Fibroblast of gingiva (primary cell): ENCODE results near the gene RBMS2.

Source experiments
- DNase-seq: peaks from one replicate; pipeline ENCODE4 v3.0.0-alpha.2; 2011; ENCODE audit warnings: low read depth

The RBMS2 gene

DNA sequence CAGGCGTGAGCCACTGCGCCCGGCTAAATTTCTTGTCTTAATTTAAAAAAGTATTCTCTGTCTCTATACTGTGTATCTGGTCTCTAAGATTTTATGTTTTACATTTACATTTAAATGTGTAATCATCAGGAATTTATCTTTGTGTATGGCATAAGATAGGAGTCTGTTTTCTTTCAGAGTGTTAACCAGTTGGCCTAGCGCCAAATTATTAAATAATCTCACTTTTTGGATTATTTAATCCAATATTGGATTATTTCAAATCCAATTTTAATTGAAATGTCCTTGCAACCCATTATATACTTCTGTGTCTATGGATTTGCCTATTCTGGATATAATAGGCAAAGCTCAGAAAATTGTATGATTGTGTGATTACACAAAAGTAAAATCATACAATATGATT lies 63.5 kb downstream of the RBMS2 start:
- DNase-seq: no peak

DNA sequence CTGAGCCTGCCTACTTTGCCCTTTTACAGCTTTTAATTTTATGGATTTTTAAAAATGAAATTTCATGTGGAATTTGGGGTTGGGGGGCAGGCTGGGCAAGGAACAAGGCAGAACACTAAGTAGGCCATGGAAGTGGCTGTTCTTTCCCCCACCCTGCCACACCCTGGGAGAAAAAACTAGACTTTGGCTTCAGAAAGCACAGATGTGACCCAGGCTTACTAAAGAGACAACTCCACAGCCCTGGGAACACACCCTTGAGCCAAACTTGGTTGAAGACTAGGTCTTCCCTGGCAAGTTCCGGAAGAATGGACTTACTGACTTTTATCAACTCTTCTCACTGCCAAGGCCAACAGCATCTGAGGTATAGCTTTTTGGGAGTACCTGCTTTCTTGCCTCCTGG lies 68.2 kb downstream of the RBMS2 start:
- no peak for DNase-seq

DNA sequence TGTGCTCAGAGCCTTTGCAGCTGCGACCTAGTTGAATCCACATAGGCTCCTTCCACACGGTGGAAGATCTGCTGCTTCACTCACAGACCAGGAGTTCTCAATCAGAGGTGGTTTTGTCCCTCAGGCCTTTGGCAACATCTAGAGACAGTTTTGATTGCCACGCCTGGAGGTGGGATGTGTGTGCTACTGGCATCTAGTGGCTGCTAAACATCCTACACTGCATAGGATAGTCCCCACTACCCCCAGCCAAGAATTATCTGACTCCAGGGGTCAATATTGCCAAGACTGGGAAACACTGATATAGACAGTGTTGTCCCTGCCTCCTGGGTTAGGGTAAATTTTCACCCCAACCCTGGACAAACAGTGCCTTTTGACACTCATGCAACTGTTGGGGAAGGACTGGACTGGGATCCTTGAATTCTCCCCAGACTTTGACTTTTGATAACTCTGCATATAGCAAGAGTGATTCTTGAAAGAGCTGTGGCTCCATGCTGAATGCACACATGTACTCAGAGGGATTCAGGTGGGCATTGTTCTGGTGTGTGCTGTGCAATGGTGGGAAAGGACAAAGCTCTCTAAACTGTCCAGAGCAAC lies 68.7 kb downstream of the RBMS2 start:
- no peak for DNase-seq

DNA sequence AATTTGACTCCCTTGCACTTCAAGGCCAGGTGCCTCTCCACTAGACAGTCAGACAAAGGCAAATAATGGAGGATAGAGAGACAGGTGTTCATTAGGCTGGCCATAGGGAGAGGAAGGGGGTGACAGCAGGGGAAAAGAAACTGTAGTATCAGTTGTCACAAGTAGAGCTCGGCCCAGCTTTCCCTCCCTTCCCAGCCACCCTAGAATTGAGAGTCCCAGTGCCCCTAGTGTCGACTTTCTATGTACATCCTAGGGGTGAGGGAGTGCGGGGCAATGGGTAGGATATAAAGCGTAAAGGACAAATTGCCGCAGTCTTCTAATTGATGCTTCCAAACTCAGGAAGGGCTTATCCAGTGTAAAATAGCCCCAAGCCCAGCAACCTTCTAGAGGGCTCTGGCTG lies 69.5 kb downstream of the RBMS2 start:
- DNase-seq: no peak

DNA sequence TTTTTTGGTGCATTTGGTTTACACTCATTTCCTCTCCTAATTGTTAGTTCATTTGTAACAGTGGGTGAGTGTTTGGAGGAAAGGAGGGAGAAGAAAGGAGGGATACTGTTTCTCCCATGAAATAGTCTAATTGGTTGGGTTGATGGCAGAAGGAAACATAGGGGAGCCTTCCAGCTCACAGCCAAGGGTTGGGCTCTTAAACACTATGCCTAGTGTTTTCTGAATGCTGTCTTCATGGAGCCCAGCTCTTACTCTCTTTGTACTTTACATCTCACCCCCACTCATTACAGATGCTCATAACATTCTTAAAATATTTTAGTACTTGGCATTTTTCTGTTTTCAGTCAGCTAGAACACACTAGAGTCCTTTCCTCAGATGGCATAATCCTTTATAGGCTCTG lies 70.3 kb downstream of the RBMS2 start:
- DNase-seq: peak; percentile 16

DNA sequence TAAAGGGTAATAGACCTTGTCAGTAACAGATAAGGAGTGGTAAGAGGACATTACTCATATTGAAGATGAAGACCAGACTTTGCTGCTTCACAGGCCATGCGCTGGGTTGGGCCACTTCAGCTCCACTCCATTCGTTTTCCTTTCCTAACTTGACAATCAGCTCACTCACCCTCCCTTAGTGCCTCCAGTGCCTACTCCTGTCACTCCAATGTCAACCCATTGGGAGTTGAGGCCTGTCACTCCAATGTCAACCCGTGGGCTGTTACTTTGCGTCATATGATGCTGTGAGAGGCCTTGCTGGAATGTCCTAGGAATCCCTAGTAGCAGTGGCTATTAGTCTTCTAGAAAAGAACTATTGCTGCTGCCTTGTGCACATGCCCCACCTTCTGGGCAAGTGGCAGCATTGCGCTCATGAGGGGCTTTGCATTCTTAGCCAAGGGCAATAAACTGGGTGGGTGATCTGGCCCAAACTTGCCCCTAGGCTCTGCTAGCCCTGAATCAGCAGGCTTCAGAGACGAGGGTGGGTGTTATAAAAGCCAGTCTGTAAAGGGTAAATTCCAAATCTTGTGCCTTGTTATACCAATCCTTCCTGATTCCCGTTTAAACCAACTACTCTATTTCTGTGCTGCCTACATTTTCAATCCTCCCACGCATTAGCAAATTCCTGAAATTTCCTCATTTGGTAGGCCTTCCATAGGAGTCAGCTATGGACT lies 72.4 kb downstream of the RBMS2 start:
- peak; percentile 71 for DNase-seq

DNA sequence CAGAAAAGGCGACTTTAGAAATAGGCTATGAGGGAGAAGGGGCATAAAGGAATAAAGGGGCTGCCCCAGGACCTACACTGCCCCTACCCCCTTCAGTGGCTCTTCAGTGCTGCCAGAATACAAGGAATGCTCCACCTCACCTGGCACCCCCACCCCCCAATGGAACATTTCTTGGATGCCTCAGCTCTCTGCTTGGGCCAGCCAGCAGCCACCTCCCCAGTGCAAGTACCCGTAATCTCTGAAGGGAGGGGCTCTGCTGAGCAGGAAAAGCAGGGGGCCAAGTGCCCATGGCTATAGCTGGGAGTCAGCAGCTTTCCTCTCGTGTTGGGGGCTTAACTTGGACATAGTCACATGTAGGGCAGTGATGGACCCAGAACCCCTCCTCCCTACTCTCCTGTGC lies 75.2 kb downstream of the RBMS2 start:
- DNase-seq: no peak

DNA sequence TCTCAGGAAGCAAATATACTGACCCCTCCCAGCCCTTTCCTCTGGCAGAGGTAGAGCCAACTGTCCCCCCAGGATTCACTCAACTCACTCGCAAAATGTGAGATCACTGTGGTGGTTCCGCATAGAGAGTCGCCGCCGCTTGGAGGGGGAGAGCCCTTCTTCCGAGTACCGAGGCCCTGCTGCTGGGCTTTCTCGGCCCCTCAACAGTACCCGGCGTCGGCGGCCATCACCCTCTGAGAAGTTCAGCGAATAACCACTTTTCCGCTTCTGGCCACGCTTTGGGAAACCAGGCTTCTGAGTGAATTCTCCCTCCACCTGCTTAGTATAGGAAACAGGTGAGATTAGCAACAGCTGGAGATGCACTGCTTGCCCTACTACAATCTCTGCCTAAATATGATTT lies 77.4 kb downstream of the RBMS2 start:
- no peak for DNase-seq

DNA sequence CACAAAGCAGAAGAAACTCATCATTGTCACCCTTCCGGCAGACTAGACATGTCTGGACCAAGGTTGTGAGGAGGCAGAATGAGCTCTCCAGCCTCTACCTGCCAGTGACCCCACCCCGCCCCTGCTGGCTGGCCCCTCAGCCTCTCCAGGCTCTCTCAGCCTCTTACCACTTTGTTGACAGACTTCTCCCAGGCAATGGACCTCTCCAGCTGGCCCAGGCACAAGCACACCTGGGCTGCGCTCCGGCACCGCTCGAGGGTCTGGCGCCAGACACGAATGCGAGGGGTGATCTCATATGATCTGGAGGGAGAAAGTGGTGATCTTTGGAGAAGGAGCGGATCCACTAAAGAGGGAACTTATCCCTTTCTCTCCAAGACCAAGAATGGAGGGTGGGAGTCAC lies 78.2 kb downstream of the RBMS2 start:
- DNase-seq: no peak

DNA sequence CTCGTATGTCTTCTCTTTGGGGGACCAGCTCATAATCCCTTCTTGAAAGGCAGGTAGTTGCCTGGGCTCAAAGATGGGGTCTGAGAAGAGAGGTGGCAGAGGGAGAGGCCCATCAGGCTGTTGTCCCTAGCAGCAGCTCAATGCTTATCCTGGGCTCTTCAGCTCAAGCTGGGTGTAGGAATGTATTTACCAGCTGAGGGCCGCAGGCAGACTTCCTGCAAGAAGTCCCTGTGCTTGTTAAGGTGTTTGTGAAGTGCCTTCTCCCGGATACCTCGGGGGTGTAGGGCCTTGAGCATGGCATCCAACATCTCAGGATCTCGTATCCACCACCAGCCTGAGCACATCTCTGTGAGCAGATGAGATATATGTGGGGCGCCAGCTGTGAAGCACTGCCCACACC lies 79.1 kb downstream of the RBMS2 start:
- DNase-seq: no peak

DNA sequence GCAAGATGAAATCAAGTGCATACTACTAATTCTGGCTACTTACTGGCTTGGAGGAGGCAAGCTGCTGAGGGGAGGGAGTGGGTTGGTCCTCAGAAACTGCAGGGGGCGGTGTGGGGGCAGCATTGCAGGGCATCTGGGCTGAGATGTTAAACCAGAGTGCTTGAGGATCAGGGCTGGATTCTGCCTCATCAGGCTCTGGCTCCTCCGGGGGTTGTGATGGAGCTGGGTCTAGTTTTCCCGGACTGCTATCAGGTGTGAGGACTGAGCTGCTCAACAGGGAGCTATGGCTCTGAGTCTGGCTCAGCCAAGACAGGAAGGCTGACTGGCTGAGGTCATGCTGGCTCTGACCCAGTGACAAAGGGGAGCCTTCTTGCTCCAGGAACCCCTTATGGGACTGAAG lies 79.9 kb downstream of the RBMS2 start:
- DNase-seq: no peak

DNA sequence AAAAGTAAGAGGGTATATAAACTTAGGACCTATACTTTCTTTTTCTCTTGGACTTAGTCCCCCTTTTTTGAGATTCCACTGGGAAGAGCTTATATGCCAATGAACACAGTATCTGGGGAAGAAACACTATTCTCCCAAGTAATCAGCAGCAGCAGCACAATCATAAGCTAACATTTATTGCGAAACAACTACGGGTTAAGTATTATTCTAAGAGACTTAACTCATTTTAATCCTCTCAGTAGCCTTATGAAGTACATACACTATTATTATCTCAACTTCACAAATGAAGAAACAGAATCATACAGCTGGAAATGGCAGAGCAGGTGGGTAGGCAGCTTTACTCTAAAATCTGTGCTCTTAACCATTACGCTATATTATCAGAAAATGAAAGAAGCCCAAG lies 80.6 kb downstream of the RBMS2 start:
- peak; percentile 34 for DNase-seq

DNA sequence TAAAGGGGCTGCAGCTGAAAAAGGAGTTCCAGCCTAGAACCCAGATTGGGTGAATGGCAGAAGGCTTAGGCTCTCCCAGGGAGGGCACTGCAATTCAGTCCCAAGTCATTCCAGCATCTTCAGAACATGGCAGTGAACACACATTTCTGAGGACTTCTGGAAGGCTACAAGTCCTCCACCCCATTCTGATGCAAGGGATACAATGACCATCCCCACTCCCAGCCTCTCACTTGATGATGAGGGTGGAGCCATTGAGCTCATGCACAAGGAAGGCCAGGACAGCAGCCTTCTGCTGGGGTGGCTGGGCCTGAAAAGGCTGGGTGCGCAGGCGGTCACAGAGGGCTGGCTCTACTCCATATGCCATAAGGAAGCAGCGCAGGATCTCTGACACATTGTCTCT lies 82.7 kb downstream of the RBMS2 start:
- DNase-seq: no peak

DNA sequence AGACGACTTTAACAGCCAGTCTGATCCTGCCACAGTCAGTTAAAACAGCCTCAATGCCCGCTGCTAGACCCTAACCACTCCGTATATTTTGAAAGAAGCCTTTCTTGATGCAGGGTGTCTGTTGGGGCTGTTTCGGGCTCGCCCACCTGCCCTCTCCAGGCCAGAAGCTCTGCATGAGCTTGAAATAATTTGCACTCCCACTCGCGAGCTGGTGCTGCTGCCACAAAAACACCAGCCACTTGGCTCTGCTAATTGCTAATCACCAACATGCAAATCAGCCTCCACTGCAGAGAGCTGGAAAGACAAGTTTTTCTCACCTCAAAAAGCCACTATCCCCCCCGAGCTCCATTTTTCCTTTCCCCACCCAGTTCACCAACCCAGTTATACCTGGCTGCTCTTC lies 93.0 kb downstream of the RBMS2 start:
- DNase-seq: no peak

DNA sequence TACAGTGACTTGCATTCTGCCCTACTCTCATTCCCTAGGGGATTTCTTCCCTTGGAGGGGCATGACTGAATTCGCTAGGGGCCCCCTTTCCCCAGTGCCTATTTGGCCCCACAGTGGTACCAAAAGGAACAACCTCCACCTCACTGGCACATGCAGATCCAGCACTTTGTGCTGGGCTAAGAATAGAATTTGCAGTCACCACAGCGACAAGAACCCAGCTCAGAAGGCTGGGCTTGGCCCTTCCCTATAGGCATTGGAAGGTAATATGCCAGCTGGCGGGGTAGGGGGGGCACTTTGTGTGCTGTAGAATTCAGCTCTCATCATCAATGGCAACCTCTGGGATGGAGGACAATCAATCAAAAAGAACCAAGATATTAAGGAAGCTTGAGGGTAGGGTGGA lies 94.6 kb downstream of the RBMS2 start:
- DNase-seq: no peak

DNA sequence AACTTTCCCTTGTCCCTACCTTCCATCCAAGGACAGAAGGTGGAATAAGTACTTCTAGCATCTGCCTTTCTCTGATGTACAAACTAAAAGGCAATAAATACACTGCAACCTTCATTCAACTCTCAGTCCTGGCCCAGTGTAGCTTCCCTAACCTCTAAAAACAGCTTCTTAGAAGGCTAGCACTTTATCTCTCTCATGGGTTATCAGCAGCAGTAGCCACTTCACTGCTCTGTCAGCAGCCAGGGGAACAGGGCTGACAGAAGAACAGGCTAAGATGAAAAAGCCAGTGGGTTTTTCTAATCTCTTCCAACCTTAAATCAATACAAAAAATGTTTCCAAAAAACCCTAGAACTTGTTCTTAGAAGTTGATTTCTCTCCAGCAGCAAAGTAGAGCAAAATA lies 95.3 kb downstream of the RBMS2 start:
- DNase-seq: no peak

DNA sequence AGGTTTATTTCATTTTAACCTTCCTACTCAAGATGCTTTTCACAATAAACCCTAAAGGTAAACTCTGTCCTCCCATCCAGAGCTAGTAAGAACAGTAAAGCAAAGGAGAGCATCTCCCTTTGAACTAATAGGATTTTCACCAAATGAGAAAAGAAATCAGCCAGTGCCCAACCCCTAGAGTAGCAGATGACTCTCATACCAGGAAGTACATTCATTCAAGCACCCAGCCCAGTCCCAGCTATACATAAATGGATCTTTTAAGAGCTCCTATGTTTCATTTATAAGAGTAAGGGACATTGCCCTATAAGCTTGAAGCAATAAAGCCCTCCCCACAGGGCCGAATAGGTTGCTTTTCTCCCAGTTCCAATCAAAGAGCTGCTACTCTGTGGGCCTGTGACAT lies 100.9 kb downstream of the RBMS2 start:
- DNase-seq: no peak

DNA sequence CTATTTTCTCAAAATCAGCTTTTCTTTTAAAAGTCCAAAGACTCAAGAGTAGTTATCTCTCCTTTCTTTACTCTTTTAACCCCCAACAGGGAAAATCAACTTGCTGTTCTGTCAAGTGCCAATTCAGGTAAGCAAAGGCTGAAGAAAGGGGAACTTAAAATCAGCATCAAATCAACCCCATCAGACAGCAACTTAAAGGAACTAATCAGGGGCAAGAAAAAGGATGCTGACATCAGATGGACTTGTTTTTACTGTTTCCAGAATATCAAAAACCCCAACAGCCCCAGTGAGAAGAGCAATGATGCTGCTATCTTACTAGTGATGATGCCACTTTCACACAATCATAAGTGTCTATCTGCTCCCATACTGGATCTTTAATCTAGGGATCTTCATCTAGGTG lies 105.1 kb downstream of the RBMS2 start:
- DNase-seq: no peak

DNA sequence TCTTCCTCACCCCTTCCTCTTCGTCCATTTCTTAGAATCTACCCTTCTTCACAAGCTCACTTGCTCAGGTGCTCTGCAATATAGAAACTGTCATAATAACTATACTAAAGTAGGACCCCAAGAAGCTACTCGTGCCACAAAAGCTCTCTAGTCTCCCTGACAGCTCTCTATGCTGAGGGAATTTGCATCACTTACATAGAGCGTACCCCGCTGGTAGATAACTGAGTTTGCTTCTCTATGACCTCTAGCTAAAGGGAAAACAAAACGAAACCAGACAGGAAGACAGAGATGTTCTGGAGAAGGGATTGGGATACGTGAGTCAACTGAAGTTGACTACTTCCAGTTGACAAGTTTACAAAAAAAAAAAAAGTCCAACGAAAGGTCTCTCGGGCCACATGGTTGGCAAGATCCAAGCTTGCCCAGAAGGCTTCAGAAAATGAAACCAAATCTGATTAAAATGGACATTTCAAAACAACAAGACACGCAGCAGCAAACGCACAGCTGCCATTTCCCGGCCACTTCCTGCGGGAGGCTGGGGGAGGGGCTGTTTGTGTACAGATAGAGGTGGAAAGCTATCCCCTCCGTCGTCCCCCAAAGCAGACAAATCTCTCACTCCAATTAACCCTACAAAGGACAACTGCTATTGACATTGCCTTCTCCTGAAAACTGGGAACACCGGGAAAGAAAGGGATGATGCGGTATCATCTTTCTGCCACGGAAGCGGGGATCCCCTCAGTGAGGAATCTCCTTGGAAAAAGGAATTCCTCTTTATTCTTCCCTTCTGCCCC lies 107.2 kb downstream of the RBMS2 start:
- peak; percentile 89 for DNase-seq

DNA sequence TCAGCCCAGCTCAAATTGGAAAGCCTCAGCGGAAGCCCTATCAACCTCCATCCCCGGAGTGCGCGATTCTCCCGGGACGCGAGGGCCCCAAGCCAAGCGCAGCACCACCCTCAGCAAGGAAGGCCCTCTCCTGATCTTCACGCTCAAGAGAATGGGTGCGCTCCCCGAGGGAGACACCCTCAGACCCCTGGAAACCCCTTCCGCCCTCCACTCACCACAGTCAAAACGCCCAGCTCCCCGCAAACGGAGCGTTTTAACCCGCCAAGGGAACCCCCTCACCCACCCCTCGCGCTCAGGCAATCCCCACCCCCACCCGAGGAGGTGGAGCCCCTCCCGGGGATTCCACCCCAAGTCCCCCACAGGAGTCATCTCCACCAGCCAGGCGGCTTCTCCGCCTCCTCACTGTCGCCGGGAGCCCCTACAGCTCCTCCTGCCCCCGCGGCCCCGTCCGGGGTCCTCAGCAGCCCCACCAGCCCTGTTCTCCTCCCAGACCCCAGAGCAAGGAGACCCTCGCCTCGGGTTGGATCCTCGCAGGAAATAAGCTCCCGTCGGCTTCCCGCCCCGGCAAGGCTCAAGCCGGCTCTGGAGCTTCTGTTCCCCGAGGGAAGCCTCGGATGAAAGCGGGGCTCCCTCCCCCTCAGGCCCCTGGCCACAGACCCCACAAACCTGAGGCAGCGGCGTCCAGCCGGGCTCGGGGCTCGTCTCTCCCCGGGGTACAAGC lies 108.0 kb downstream of the RBMS2 start:
- DNase-seq: no peak

DNA sequence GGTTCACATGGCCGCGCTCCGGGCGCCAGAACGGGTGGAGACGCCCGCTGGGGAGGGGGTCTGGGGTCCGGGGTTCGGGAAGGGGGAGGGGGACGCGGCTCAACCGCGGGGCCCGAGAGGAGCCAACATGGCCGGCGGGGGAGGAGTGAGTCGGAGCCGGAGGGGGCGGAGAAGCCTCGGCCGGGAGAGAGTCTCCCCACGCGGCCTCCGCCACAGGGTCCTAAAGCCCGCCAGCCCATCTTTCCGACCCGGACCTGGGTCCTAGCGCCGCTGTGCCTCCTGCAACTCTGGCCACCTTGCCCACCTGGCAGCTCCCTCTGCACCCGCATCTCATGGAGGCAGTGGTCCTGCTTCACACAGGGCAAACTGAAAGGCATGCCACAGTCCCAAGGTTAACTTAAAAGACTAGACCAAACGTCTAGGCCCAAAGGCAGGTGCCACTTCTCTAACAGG lies 108.6 kb downstream of the RBMS2 start, which contains the start of gene BAZ2A:
Gene BAZ2A (minus strand): TSS at position 147 of the 453 bp plus-strand sequence. CDS start 12,796 bp downstream, outside the sequence.
- peak; percentile 75 for DNase-seq
